GM18858 (cell line): Measurements from ENCODE around the gene RNF5.

Source experiments
- ATAC-seq: cut with Tn5 transposase; IDR thresholded peaks from one replicate; pipeline ENCODE4 v1.9.1; 2021; ENCODE audit not compliant: unreplicated experiment

RNF5 gene

DNA sequence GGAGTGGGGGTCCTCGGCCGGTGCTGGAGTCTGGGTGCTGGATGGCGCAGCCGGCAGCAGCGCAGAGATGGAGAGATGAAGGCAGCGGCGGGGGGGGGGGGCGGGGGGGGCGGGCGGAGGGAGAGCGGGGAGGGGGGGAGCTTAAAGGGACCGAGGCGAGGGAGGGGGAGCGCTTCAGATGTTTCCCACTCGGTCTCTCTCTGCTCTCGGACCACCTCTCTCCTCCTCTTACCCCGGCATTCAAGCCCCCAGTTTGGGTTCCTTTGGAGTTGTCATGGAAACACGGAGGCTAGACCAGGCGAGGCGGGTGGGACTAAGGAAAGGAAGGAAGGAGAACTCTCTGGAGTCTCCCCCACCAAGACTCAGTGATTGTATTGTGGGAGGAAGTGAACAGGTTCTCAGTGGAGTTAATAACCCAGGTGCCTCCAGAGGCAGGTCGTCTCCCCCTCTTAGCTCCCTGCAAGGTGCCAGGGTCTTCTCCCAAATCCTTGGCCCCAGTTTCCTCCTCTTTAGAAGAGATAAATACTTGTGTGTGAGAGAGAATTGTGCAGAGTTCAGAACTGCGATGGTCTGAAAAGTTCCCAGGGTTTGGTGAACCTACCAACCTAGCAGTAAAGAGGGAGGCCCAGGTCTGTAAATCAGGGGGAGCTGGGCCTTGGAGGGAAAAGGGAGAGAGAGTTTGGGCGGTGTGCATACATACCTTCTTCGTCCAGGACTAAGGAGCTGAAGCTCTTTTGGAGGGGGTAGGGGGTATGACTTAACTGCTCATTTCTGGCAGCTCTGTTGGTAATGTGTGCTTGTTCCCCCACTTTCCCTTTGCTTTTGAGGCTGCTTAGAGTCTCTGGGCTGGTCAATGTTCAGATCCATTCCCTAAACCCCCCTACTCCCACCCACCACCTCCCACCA lies 26.1 kb upstream of the RNF5 start, which contains the start of gene PRRT1:
PRRT1 (minus strand) TSS at position 77 of the 906 bp plus-strand sequence. CDS start 112 bp downstream, outside the sequence.
- no peak for ATAC-seq

DNA sequence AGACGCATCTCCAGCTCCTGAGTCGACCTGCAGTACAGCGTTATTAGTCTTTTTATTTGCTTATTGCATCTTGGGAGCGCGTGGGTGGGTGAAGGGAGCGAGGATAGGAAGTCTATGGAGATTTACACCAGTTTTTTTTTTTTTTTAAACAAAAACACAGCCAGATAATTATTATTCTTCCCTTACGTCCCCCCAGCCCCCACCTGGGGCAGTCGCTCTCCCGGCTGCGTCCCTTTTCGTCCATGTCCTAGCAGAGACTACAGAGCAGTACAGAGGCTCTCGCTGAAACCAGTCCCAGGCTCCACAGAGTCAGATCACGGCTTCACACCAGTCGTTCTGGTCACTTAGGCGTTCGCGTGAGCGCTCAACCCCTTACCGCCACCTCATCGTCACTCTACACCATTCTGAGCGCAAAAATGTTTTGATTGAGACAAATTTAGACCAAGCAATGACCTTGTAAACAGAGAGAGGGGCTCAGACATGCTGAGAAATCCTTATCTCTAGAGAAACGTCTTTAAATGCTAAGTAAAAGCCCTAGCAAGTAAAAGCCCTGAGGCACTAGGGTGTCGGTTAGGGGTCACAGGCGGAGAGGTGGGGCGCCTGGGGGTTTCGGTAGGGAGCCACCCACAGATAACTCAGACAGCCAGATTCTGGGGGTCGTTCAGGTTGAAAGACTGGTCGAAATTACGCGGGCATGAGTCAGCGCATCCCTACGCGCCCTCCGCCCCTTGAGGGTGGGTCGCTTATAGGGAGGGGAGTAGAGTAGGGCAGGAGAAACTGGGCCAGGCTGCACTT lies 25.2 kb upstream of the RNF5 start:
- ATAC-seq, result no peak

DNA sequence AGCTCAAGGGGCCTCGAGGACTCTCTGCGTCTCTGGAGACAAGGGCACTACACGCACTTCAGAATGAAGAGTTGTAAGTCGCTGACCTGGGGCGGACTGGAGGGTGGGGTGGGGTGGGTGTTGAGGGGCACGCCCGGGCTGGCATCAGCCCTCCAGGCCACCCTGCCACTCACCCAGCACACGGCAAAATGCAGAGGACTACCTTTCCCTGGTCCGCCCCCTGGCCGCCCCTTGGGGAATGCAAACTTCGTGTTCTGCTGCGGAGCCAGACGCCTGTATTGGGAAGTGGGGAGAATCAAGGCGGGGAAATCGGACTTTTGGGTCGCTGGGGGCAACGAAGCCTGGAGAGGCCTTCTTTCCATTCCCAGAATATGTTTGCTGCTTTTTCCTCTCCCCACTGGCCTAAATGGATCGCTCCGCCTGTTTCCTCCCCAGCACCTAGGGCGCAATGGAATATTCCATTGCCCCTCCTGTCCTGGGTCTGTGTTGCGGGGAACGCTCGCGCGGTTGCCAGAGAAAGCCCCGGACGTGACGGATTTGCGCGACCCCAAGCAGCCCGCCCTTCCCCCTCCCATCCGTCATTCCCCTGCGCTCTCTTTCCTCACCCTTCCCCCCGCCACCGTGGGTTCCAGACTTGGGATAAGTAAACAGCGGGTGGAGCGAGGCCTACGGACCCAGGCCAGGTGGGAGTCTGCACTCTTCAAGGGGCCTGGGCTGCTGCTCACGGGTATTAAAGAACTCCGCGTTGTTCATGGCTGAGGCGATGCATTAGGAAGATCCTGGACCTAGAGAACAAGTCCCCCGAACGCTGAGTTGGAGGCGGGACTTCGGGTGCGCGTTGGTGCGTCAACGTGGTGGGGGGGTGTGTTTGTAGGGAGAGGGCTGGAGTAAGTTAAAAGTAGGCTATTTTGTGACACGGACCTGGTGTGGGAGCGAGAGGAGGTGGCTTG lies 24.4 kb upstream of the RNF5 start, which contains the start of gene PPT2:
PPT2 (plus strand) TSS at position 578 of the 950 bp plus-strand sequence. CDS start 454 bp downstream, outside the sequence.
- ATAC-seq, result no peak

DNA sequence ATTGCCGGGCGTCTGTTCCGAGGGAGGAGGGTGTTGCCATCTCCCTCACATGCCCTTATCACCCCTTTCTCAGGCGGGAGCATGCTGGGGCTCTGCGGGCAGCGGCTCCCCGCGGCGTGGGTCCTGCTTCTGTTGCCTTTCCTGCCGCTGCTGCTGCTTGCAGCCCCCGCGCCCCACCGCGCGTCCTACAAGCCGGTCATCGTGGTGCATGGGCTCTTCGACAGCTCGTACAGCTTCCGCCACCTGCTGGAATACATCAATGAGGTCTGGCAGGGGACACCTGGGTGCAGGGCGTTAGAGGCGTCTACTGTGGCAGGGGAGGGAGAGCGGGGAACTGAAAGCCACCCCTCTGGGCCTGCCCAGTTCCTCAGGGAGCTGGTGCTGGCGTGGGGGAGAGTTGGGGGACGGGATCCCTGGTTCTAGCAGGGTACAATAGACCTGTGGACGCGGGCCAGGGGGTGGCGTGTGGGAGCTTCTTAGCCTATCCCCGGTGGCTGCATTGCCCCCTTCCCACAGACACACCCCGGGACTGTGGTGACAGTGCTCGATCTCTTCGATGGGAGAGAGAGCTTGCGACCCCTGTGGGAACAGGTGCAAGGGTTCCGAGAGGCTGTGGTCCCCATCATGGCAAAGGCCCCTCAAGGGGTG lies 23.6 kb upstream of the RNF5 start:
- ATAC-seq, result no peak

DNA sequence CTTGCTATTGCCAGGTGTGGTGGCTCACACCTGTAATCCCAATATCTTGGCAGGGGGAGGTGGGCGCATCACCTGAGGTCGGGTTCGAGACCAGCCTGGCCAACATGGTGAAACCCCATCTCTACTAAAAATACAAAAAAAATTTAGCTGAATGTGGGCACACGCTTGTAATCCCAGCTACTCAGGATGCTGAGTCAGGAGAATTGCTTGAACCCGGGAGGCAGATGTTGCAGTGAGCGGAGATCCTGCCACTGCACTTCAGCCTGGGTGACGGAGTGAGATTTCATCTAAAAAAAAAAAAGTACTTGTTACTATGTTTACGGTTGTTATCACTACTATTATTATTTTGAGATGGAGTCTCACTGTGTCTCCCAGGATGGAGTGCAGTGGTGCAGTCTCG lies 21.3 kb upstream of the RNF5 start:
- no peak for ATAC-seq

DNA sequence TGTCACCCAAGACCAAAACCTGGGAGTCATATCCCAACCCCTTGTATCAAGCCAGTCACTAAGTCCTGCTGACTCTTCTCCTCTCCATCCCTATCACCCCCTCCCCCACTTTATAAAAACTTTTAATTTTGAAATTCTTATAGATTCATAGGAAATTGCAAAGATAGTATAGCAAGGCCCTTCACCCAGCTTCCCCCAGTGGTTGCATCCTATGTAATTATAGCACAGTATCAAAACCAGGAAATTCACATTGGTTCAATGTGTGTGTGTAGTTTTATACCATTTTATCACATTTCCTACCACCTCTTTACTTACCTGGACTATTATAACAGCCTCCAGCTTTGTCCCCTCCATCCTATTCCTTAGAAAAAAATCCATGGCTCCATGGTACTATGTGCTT lies 20.2 kb upstream of the RNF5 start:
- no peak for ATAC-seq

DNA sequence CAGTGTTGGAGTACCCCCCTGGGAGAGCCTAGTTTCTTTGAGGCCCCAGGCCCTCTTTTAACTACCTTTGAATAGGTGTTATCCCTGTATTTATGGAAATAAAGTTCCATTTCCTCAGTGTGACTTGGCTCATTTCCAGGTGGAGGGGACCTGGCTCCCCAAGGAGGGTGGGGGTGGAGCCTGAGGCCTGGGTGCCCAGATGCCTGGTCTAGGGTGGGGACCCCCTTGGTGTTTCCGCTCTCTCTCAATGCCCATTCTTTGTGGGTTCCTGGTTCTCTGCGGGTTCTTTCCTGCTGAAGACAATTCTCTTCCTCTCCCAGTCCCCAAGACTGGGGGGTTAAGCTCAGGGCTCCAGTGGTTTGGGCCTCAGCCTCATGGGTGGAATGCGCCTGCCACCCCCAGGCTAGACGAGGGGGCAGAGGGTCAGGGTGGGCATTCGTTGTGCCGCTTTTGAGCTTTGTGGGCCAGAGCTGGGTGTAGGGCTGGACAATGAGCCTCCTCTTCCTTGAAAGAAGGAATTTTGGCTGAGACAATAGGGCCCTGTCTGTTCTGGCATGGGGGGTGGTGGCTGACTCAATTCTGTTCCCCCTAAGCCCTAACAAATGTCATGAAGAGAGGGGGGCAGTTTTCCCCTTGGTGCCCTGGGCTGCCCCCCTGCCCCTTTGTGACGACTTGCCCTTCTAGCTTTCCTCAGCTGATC lies 14.5 kb upstream of the RNF5 start:
- no peak for ATAC-seq

DNA sequence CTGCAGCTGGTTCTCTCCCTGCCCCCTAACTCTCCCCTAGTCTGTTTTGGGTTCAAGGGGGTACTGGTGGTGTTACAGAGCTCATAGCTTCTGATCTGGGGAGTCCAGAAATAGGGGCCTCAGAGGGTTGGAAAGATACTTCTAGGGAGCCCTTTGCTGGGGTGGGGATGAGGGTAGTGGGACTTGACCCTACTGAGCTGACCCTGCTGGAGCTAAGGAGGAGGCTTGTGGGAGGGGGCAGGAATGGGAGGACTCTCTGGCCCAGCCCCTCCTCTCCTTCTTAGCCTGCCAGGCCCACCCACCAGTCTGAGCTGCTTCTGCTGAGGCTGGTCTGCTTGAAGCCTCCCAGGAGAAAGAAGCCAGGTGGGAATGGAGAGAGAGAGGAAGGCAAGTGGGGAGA lies 13.9 kb upstream of the RNF5 start, which contains the start of gene EGFL8:
EGFL8 (plus strand) TSS at position 301 of the 400 bp plus-strand sequence. CDS start 1,571 bp downstream, outside the sequence.
- ATAC-seq, result no peak

DNA sequence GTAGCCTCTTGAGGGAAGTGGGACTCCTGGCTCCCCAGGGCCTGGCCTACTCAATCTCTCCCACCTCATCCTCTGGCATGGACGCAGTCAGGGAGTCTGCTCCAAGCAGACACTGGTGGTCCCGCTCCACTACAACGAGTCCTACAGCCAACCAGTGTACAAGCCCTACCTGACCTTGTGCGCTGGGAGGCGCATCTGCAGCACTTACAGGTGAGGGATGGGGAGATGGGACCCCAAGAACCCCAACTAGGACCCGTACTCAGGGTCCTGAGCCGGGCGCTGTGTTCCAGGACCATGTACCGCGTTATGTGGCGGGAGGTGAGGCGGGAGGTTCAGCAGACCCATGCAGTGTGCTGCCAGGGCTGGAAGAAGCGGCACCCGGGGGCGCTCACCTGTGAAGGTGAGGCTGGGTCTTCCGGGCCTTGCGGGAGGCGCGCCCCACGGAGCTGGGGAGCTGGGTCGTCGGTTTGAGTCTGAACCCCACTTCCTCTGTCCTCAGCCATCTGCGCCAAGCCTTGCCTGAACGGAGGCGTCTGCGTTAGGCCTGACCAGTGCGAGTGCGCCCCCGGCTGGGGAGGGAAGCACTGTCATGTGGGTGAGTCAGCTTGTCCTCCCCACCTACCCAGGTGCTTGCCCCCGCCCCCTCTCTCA lies 11.7 kb upstream of the RNF5 start:
- ATAC-seq, result no peak

DNA sequence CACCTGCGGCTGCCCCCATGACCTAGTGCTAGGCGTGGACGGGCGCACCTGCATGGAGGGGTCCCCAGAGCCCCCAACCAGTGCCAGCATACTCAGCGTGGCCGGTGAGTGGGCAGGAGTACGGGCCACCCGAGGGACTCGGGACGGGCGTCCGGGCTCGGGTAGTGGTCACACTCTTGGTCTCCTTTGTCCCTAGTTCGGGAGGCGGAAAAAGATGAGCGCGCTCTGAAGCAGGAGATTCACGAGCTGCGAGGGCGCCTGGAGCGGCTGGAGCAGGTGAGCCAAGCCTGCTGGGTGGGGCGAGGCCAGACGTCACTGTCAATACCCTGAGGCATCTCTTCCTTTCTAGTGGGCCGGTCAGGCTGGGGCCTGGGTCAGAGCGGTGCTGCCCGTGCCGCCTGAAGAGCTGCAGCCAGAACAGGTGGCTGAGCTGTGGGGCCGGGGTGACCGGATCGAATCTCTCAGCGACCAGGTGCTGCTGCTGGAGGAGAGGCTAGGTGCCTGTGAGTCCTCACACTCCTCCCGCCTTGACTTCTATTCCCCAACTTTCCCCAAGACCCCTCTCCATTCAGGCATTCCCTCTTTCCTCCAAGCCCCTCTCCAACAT lies 10.9 kb upstream of the RNF5 start:
- ATAC-seq, result no peak

DNA sequence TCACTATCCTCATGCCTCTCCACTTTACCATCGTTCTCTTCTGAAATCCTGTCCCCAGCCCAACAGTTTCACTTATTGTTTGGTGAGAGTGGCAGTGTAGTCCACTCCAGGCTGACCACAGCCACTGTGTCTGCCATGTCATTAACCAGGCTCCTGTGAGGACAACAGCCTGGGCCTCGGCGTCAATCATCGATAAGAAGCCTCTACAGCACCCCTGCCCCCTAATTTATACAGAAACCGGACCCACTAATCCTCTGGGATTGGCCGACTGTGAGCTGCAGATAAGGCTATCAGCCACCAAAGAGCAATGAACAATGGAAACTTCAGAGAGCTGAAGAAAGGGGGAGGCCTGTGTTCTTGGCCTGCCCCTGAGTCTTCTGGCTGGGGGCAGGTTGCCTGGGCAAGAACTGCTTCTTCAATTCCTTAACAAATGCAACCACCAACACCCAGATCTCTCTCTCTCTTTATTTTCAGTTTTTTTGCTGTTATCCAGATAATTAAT lies 10.4 kb upstream of the RNF5 start:
- no peak for ATAC-seq

DNA sequence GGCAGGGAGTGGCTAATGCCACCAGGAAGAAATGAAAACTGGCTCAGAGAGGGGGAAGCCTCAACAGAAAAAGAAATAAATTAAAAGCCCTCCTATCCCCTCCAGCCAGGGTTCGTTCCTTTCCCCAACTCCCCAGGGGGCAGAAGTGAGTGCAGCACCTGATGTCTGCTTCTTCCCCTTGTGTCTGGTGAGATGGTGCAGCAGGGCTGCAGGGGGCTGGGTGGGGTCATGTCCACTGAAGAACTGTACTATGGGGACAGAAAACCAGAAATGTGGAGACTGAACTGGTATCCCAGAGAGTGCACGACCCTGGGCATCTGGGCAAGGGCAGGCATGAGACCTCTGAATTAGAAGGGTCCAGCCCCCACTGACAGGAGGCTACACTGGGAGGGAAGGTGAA lies 9.9 kb upstream of the RNF5 start:
- no peak for ATAC-seq

DNA sequence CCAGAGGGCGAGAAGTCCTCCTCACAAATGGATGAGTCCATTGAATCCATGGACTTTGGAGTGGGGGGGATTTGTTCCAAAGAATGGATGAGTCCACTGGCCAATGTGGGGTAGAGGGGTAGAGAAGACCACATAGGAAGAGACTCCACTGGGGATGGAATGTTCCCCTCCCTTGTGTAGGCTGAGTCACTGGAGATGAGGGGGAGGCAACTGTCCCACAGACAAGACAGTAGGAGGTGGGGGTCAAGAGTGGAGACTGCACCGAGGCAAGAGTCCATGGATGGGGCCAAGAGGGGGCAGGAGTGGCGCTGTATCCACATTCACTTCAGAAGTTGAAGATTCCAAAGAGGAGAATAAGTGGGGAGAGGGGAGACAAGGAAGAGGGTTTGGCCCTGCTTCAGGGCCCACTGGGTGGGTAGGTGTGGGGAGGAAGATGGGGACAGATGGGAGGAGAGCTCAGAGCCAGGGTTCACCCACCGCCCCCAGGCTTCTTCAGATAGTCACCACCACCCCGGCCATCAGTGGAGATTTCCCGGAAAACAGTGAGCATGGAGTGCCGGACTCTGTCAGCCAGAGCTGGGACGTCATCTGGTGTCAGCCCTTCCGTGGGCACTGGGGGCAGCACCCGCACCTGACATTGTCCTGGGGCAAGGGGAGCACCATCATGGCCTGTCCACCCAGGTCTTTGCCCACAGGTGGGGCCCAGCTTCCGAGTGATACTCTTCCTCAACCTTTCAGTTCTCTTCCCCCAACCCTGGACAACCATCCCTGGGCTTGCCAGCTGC lies 9.2 kb upstream of the RNF5 start:
- ATAC-seq, result no peak

DNA sequence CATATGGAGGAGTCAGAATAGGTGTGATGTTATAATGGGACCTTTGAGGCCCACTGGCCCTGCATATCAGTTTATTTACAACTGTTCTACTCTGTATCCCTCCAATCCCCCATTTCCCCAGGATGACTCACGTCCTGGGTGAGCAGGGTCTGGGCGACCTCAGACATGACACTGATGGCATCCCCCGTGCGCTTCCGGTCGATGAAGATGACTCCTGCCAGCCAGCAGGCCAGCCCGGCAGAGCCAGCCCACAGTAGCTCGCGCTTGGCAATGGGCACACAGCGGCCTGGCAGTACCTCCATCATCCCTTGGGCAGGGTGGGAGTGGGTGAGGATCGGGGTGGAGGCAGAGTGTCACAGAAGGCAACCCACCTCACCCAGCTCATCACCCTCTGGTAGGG lies 7.9 kb upstream of the RNF5 start:
- no peak for ATAC-seq

DNA sequence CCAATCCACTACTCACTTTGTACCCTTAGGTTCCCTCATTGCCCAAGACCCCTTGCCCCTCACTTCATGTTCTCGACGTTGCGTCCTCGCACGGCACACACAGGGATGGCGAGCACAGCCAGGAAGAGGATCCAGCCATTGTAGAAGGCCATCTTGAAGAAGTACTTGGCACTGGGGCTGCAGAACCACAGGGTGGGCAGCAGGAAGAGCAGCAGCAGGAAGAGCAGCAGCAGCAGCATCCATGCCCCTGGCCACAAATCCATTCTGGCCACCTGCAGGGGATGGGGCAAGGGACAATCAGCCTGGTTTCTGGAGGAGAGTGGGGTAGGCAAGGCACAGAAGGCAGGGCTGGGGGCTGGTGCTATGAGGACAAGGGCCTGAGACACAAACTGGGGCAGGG lies 7.0 kb upstream of the RNF5 start:
- ATAC-seq, result no peak

DNA sequence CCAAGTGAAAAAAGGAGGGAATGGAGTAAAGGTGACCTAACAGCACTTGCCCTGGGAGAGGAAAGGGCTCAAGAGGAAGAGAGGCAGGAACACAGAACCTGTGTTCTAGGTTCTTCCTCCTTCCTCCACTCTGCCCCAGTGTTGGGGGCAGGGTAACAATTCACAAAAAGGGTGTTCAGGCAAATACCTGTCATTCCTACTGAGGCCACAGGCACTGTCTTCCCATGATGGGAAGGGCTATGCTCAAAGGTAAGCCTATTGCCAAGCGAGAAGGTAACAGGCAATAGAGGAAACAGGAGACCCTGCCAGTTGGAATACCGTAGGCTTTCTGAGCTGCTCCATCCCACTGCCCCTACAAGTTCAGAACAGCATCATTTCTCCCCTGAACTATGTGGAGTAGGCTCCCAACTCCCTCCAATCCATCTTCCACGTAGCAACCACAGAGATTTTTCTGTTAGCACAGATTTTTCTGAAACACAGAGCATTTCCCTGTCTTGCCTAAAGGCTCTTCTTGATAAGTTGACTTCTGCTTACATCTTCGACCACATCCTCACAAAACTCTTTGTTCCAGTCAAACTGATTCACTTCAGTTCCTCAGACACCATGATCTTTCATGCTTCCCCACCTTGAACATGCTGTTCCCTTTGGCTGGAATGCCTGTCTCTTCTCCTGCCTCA lies 5.0 kb upstream of the RNF5 start:
- ATAC-seq, result no peak

DNA sequence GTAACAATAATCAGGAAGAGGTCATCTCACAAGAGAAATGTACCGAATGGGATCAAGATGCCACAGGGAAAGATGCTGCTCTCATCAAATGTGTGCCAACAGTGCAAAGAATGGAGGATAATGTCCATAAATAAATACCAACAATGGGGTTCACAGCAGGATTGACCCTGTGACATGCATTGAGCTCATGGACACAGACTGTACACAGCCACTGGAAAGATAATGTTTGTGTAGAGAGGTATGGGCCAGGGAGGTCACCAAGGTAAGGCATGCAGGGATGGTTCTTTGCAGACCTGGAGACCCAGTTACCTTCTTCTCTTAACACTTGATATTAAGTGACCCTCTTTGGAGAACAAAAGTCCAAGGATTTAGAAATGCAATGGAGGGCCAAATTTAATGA lies 3.8 kb upstream of the RNF5 start:
- no peak for ATAC-seq
